IMR-90 (cell line): ENCODE results near the gene PAPSS2. TPM values are rescaled to one million over a fixed set of nuclear protein-coding genes. Genes with fewer than 3 reads are reported as not detected.

Experiments
- ATAC-seq: fragments of 200-7000 bp; cut with Tn5 transposase; 2 replicates; pipeline ENCODE4 v1.9.1; 2020; ENCODE audit warnings: low read depth, mild to moderate bottlenecking, moderate library complexity
- BruUV-seq: library from RNA; stranded (reverse); fragments of 400-500 nt; replicated peaks from 2 replicates; lab custom pipeline; 2021; lab: Mats Ljungman, UMichigan
- CTCF ChIA-PET: fragments of 300-600 bp; formaldehyde crosslinking; extraction: SDS; loops from one replicate; lab custom pipeline; 2021; ENCODE audit warnings: antibody characterized with exemption; lab: Yijun Ruan, JAX
- POLR2A ChIA-PET: fragments of 300-600 bp; sonication (Branson Sonifier 250); formaldehyde crosslinking; loops from one replicate; lab custom pipeline; 2022; ENCODE audit warnings: antibody characterized with exemption; ENCODE audit not compliant: unreplicated experiment; lab: Charles Lee
- DNase-seq: peaks from one replicate; pipeline ENCODE4 v3.0.0; 2013
- H2AFZ ChIP-seq: replicated peaks from 2 replicates; pipeline ENCODE3; 2013; ENCODE audit warnings: low read length, mild to moderate bottlenecking; ENCODE audit not compliant: poor library complexity
- H2AK5ac ChIP-seq: 2 replicates; pipeline ENCODE4 v1.6.1; 2013; ENCODE audit warnings: low read depth, low read length, inconsistent platforms
- H2AK9ac ChIP-seq: replicated peaks from 2 replicates; pipeline ENCODE3; 2013; ENCODE audit warnings: mild to moderate bottlenecking, low read depth, low read length, moderate library complexity; ENCODE audit not compliant: poor library complexity
- H2BK120ac ChIP-seq: 2 replicates; pipeline ENCODE4 v1.6.1; 2013; ENCODE audit warnings: low read depth, low read length, inconsistent platforms
- H2BK15ac ChIP-seq: 3 replicates; pipeline ENCODE4 v1.6.1; 2013; ENCODE audit warnings: low read depth, low read length, inconsistent platforms
- H2BK20ac ChIP-seq: 2 replicates; pipeline ENCODE4 v1.6.1; 2013; ENCODE audit warnings: low read depth, mild to moderate bottlenecking, inconsistent platforms, low read length, moderate library complexity
- H2BK5ac ChIP-seq: 2 replicates; pipeline ENCODE4 v1.6.1; 2013; ENCODE audit warnings: mild to moderate bottlenecking, low read depth, low read length, inconsistent platforms; ENCODE audit not compliant: poor library complexity, severe bottlenecking
- H3K14ac ChIP-seq: replicated peaks from 2 replicates; pipeline ENCODE4 v1.6.1; 2013; ENCODE audit warnings: low read depth, low read length, inconsistent platforms
- H3K18ac ChIP-seq: 2 replicates; pipeline ENCODE4 v1.6.1; 2013; ENCODE audit warnings: low read depth, low read length, control low read depth
- H3K23ac ChIP-seq: 2 replicates; pipeline ENCODE4 v1.6.1; 2013; ENCODE audit warnings: low read depth, low read length, inconsistent platforms
- H3K27ac ChIP-seq: 2 replicates; pipeline ENCODE4 v1.5.1; 2013; ENCODE audit warnings: mild to moderate bottlenecking, control low read depth, low read length; ENCODE audit not compliant: insufficient read depth
- H3K27me3 ChIP-seq: 2 replicates; pipeline ENCODE4 v1.6.1; 2013; ENCODE audit warnings: low read length; ENCODE audit not compliant: control insufficient read depth, insufficient read depth
- H3K36me3 ChIP-seq: 2 replicates; pipeline ENCODE4 v1.6.1; 2013; ENCODE audit warnings: low read length, mixed read lengths; ENCODE audit not compliant: control insufficient read depth, insufficient read depth
- H3K4ac ChIP-seq: 2 replicates; pipeline ENCODE4 v1.6.1; 2013; ENCODE audit warnings: low read depth, low read length, inconsistent platforms
- H3K4me1 ChIP-seq: 2 replicates; pipeline ENCODE4 v1.6.1; 2013; ENCODE audit warnings: low read length, mixed read lengths; ENCODE audit not compliant: control insufficient read depth, insufficient read depth
- H3K4me2 ChIP-seq: 2 replicates; pipeline ENCODE4 v1.6.1; 2013; ENCODE audit warnings: low read depth, mild to moderate bottlenecking, control low read depth, low read length, moderate library complexity
- H3K4me3 ChIP-seq: 2 replicates; pipeline ENCODE4 v1.5.1; 2013; ENCODE audit warnings: low read depth, mild to moderate bottlenecking, control low read depth, low read length, moderate library complexity; ENCODE audit not compliant: insufficient read depth
- H3K56ac ChIP-seq: 2 replicates; pipeline ENCODE4 v1.6.1; 2013; ENCODE audit warnings: low read length, inconsistent platforms; ENCODE audit not compliant: insufficient read depth; ENCODE audit errors: extremely low read depth
- H3K79me1 ChIP-seq, 2 experiments: 2 replicates each; pipeline ENCODE4 v1.6.1; 2013; ENCODE audit warnings: low read length in 2 of 2, inconsistent platforms in 1 of 2, low read depth in 1 of 2
- H3K9ac ChIP-seq: 2 replicates; pipeline ENCODE4 v1.6.1; 2013; ENCODE audit warnings: low read depth, low read length, control low read depth
- H3K9me1 ChIP-seq: 2 replicates; pipeline ENCODE4 v1.6.1; 2013; ENCODE audit warnings: low read length, inconsistent platforms; ENCODE audit not compliant: insufficient read depth
- H3K9me3 ChIP-seq: 2 replicates; pipeline ENCODE4 v1.6.1; 2013; ENCODE audit warnings: low read length; ENCODE audit not compliant: control insufficient read depth, insufficient read depth
- H4K20me1 ChIP-seq: 2 replicates; pipeline ENCODE4 v1.6.1; 2013; ENCODE audit warnings: low read length, inconsistent platforms; ENCODE audit not compliant: insufficient read depth
- H4K5ac ChIP-seq: 2 replicates; pipeline ENCODE4 v1.6.1; 2013; ENCODE audit warnings: mild to moderate bottlenecking, low read depth, low read length, control low read depth
- H4K8ac ChIP-seq, 2 experiments: 2 replicates each; pipeline ENCODE4 v1.6.1; 2013; ENCODE audit warnings: low read depth in 2 of 2, low read length in 2 of 2, control low read depth in 1 of 2, inconsistent platforms in 1 of 2
- H4K91ac ChIP-seq: 2 replicates; pipeline ENCODE4 v1.6.1; 2013; ENCODE audit warnings: low read depth, low read length, inconsistent platforms; ENCODE audit not compliant: insufficient read depth
- BHLHE40 ChIP-seq: fragments of 150-350 bp; IDR thresholded peaks from 2 replicates; pipeline ENCODE4 v1.6.1; 2016; ENCODE audit warnings: mild to moderate bottlenecking, low read depth, low read length
- CHD1 ChIP-seq: IDR thresholded peaks from 2 replicates; pipeline ENCODE4 v1.6.1; 2012; ENCODE audit warnings: low read depth, low read length, improper control_type of control experiment
- MAFK ChIP-seq: IDR thresholded peaks from 2 replicates; pipeline ENCODE4 v1.6.1; 2012; ENCODE audit warnings: low read depth, low read length, improper control_type of control experiment
- MAZ ChIP-seq: IDR thresholded peaks from 2 replicates; pipeline ENCODE4 v1.6.1; 2012; ENCODE audit warnings: low read depth, mild to moderate bottlenecking, low read length, improper control_type of control experiment, moderate library complexity, borderline replicate concordance
- NFE2L2 ChIP-seq: fragments of 150-350 bp; IDR thresholded peaks from 2 replicates; pipeline ENCODE4 v1.6.1; 2016; ENCODE audit warnings: low read depth, mild to moderate bottlenecking, low read length
- POLR2A ChIP-seq: IDR thresholded peaks from 2 replicates; pipeline ENCODE4 v1.6.1; 2012; ENCODE audit warnings: mild to moderate bottlenecking, low read depth, low read length
- RCOR1 ChIP-seq: IDR thresholded peaks from 2 replicates; pipeline ENCODE4 v1.6.1; 2012; ENCODE audit warnings: mild to moderate bottlenecking, low read length, improper control_type of control experiment; ENCODE audit not compliant: insufficient replicate concordance
- SMC3 ChIP-seq: fragments of 150-350 bp; IDR thresholded peaks from 2 replicates; pipeline ENCODE4 v1.6.1; 2016; ENCODE audit warnings: low read depth, mild to moderate bottlenecking, antibody characterized with exemption, low read length, moderate library complexity
- WGBS, 2 experiments: methylation state at CpG; one replicate each; pipeline versions ENCODE4 v1.1.5 to v1.1.7; 2013; ENCODE audit warnings: missing lambda C conversion rate in 2 of 2; ENCODE audit not compliant: insufficient read length in 1 of 2; ENCODE audit errors: extremely low coverage in 2 of 2; 5-methylcytosine and 5-hydroxymethylcytosine counted together
- dilution Hi-C: fragments of 300-500 bp; cut with HindIII; formaldehyde crosslinking; loops from one replicate; pipeline ENCODE4 v1.14.3; 2018; ENCODE audit warnings: low sequenced_read_pairs; ENCODE audit not compliant: unreplicated experiment
- in situ Hi-C: fragments of 300-500 bp; cut with MboI; formaldehyde crosslinking; loops from 3 replicates; pipeline ENCODE4 v1.14.3; 2019; ENCODE audit warnings: low sequenced_read_pairs, inconsistent platforms, mixed read lengths
- intact Hi-C: fragments of 100-400 bp; cut with micrococcal nuclease; formaldehyde crosslinking; loops from 2 replicates; pipeline ENCODE4 v1.10.0; 2022
- polyA plus RNA-seq, 3 experiments: library from polyadenylated mRNA; depleted of rRNA; stranded (reverse); fragments of >200 nt; gene quantifications; 2 replicates each; pipeline ENCODE4 v1.2.3, GENCODE V29; 2012; ENCODE audit warnings: low replicate concordance in 1 of 3
- total RNA-seq: library from RNA; depleted of rRNA; stranded (reverse); fragments of >200 nt; gene quantifications from 2 replicates; pipeline ENCODE4 v1.2.3, GENCODE V29; 2012
- TF ChIP-seq, protein P1 (sequence below): conservative IDR thresholded peaks from 2 replicates; pipeline ENCODE4 v1.5.1; 2012; ENCODE audit warnings: mild to moderate bottlenecking, low read depth, low read length, improper control_type of control experiment
- TF ChIP-seq, protein P2 (sequence below): fragments of 150-350 bp; IDR thresholded peaks from 2 replicates; pipeline ENCODE4 v1.6.1; 2017; ENCODE audit warnings: mild to moderate bottlenecking, antibody characterized with exemption, low read length, low read depth

PAPSS2 gene
- total and polyA plus RNA-seq, 2 of the 4 experiments (the other 2 are of a cell fraction) = 55.0 to 63.3 TPM

DNA sequence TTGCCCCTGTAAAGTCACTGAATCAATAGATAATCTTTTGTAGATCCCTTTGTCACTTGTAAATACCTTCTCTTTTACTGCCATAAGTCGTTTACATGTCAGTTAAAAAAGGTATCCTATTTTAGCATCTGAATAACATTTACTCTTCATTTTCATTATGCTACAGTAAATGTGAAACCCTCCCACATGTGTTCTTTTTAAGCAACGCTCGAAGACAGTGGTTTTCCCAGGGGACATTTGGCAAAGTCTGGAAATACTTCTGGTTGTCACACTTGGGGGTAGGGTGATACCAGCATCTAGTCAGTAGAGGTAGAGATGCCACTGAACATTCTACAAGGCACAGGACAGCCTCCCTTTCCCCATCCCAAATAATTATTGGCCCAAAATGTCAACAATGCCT is 134.6 kb downstream of the PAPSS2 start:
- no TSS peak for BruUV-seq
- no peak overlapping the region for H3K4me2 ChIP-seq
- H3K56ac ChIP-seq = no peak overlapping the region
- intact Hi-C loops = no loop called here
- H3K9ac ChIP-seq = no peak overlapping the region
- ATAC-seq = no peak
- dilution Hi-C loops = no loop called here
- no peak overlapping the region for H4K5ac ChIP-seq
- H4K8ac ChIP-seq = no peak overlapping the region
- no peak overlapping the region for H2BK20ac ChIP-seq
- peaks cover 21 to 52% of the 10 kb centered on the region in 2 experiments for H3K79me1 ChIP-seq
- H3K14ac ChIP-seq = no peak overlapping the region
- H2AK5ac ChIP-seq = no peak overlapping the region
- no peak overlapping the region for H3K18ac ChIP-seq
- no peak overlapping the region for H3K27ac ChIP-seq
- DNase-seq = no peak
- TF ChIP-seq MAFK (no peak), MAZ (no peak), POLR2A (no peak), NFE2L2 (no peak), CHD1 (no peak), SMC3 (no peak), BHLHE40 (no peak), RCOR1 (no peak)
- TF ChIP-seq, protein P1, sequence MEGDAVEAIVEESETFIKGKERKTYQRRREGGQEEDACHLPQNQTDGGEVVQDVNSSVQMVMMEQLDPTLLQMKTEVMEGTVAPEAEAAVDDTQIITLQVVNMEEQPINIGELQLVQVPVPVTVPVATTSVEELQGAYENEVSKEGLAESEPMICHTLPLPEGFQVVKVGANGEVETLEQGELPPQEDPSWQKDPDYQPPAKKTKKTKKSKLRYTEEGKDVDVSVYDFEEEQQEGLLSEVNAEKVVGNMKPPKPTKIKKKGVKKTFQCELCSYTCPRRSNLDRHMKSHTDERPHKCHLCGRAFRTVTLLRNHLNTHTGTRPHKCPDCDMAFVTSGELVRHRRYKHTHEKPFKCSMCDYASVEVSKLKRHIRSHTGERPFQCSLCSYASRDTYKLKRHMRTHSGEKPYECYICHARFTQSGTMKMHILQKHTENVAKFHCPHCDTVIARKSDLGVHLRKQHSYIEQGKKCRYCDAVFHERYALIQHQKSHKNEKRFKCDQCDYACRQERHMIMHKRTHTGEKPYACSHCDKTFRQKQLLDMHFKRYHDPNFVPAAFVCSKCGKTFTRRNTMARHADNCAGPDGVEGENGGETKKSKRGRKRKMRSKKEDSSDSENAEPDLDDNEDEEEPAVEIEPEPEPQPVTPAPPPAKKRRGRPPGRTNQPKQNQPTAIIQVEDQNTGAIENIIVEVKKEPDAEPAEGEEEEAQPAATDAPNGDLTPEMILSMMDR = no peak
- TF ChIP-seq, protein P2, sequence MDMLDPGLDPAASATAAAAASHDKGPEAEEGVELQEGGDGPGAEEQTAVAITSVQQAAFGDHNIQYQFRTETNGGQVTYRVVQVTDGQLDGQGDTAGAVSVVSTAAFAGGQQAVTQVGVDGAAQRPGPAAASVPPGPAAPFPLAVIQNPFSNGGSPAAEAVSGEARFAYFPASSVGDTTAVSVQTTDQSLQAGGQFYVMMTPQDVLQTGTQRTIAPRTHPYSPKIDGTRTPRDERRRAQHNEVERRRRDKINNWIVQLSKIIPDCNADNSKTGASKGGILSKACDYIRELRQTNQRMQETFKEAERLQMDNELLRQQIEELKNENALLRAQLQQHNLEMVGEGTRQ = no peak
- H3K4me3 ChIP-seq = no peak overlapping the region
- no peak overlapping the region for H3K4ac ChIP-seq
- no peaks in the 10 kb centered on the region for H3K4me1 ChIP-seq
- no peak overlapping the region for H2BK120ac ChIP-seq
- H2AFZ ChIP-seq = no peak overlapping the region
- peaks cover 12% of the 10 kb centered on the region for H3K36me3 ChIP-seq
- H2BK15ac ChIP-seq = no peak overlapping the region
- peaks cover 5% of the 10 kb centered on the region; the same call in 1 of the 2 replicates for H3K9me1 ChIP-seq
- in situ Hi-C loops = no loop called here
- H3K23ac ChIP-seq = no peak overlapping the region
- no peak overlapping the region for H2AK9ac ChIP-seq
- H3K27me3 ChIP-seq = no peaks in the 10 kb centered on the region
- no CpG with 5 or more reads among the region's 3 CpGs for WGBS, 2 experiments
- peaks cover 16% of the 10 kb centered on the region; the same call in 1 of the 2 replicates for H4K20me1 ChIP-seq
- no peak overlapping the region for H2BK5ac ChIP-seq
- POLR2A ChIA-PET = no interaction called here
- H4K91ac ChIP-seq = no peak overlapping the region
- CTCF ChIA-PET = no interaction called here
- no peaks in the 10 kb centered on the region for H3K9me3 ChIP-seq
